Gastroesophageal sphincter (tissue), 4 donors: Measurements from ENCODE around the gene NOD2. TPM values are rescaled to one million over a fixed set of nuclear protein-coding genes. Genes with fewer than 3 reads are reported as not detected.

ENCODE experiments used
- ATAC-seq: fragments of 150-250 bp; one replicate; pipeline ENCODE4 v1.9.1; 2016; ENCODE audit warnings: mild to moderate bottlenecking, moderate library complexity
- H3K27ac ChIP-seq, 4 donors: fragments of 200-600 bp; sonication (generic) in 3 of 4; 1 replicate in 3 of 4; 2 replicates in 1 of 4; pipeline ENCODE4 v1.5.1; 2016 to 2019
- H3K27me3 ChIP-seq: fragments of 200-600 bp; sonication (generic); one replicate; pipeline ENCODE4 v1.5.1; 2019
- H3K36me3 ChIP-seq, 2 donors: fragments of 200-600 bp; sonication (generic); one replicate each; pipeline ENCODE4 v1.5.1; 2019; ENCODE audit warnings: control low read depth in 1 of 2
- H3K4me1 ChIP-seq, 3 donors: fragments of 200-600 bp; sonication (generic); 1 replicate in 2 of 3; 2 replicates in 1 of 3; pipeline ENCODE4 v1.5.1; 2016 to 2019; ENCODE audit warnings: control low read depth in 2 of 3
- H3K4me3 ChIP-seq, 2 donors: fragments of 200-600 bp; sonication (generic); one replicate each; pipeline ENCODE4 v1.5.1; 2019; ENCODE audit warnings: mild to moderate bottlenecking in 1 of 2, moderate library complexity in 1 of 2
- H3K9me3 ChIP-seq, 3 donors: fragments of 200-600 bp; sonication (generic); one replicate each; pipeline ENCODE4 v1.5.1; 2017 to 2019; ENCODE audit warnings: control low read depth in 2 of 3
- CTCF ChIP-seq, 4 experiments: fragments of 200-600 bp in 2 of 4; fragments of 450-650 bp in 2 of 4; sonication (generic) in 1 of 4; IDR thresholded peaks; one replicate each; pipeline ENCODE4 v1.5.1; 2017 to 2019; ENCODE audit warnings: antibody characterized with exemption in 4 of 4, mild to moderate bottlenecking in 2 of 4, moderate library complexity in 2 of 4
- EP300 ChIP-seq: sonication (generic); formaldehyde crosslinking; IDR thresholded peaks from one replicate; pipeline ENCODE4 v1.6.1; 2017; ENCODE audit warnings: antibody characterized with exemption, mild to moderate bottlenecking
- POLR2A ChIP-seq, 2 donors: fragments of 450-650 bp; IDR thresholded peaks; one replicate each; pipeline ENCODE4 v1.6.1; 2017; ENCODE audit warnings: antibody characterized with exemption in 2 of 2, mild to moderate bottlenecking in 2 of 2, moderate library complexity in 1 of 2
- POLR2AphosphoS5 ChIP-seq: sonication (generic); formaldehyde crosslinking; IDR thresholded peaks from one replicate; pipeline ENCODE4 v1.6.1; 2017; ENCODE audit warnings: antibody characterized with exemption
- WGBS, 2 donors: methylation state at CpG; one replicate each; pipeline ENCODE4 v1.1.5; 2018; ENCODE audit warnings: low coverage in 1 of 2; 5-methylcytosine and 5-hydroxymethylcytosine counted together
- total RNA-seq, 4 donors: library from RNA; depleted of rRNA; stranded (reverse); fragments of >200 nt; gene quantifications; one replicate each; pipeline ENCODE4 v1.1.0, GENCODE V29; 2016

Gene NOD2
- total RNA-seq, 4 donors from 2014 or later = 0.82 to 5.9 (median 3.5) TPM

- Histone ChIP-seq H3K36me3 (no peaks in the 10 kb centered on the region), H3K9me3 (no peaks in the 10 kb centered on the region), H3K4me3 (peak overlapping the region in 1 of 2 donors; percentile 52), H3K4me1 (peaks cover 0 to 53% (median 13%) of the 10 kb centered on the region in 3 donors), H3K27ac (peak overlapping the region in 1 of 4 donors; percentile 59), H3K27me3 (no peaks in the 10 kb centered on the region)
- WGBS, 2 donors = 100% methylated on average over 1 of the region's 2 CpGs
- ATAC-seq = no peak
- no peak for TF ChIP-seq CTCF (IDR thresholded peaks at IDR 0.05)
- TF ChIP-seq POLR2AphosphoS5 = no peak
- TF ChIP-seq EP300 = no peak
- no peak for TF ChIP-seq POLR2A (IDR thresholded peaks at IDR 0.05)
Measured at GRCh38 chr16:50694206-50694605, 800 bp downstream of the NOD2 start.

DNA sequence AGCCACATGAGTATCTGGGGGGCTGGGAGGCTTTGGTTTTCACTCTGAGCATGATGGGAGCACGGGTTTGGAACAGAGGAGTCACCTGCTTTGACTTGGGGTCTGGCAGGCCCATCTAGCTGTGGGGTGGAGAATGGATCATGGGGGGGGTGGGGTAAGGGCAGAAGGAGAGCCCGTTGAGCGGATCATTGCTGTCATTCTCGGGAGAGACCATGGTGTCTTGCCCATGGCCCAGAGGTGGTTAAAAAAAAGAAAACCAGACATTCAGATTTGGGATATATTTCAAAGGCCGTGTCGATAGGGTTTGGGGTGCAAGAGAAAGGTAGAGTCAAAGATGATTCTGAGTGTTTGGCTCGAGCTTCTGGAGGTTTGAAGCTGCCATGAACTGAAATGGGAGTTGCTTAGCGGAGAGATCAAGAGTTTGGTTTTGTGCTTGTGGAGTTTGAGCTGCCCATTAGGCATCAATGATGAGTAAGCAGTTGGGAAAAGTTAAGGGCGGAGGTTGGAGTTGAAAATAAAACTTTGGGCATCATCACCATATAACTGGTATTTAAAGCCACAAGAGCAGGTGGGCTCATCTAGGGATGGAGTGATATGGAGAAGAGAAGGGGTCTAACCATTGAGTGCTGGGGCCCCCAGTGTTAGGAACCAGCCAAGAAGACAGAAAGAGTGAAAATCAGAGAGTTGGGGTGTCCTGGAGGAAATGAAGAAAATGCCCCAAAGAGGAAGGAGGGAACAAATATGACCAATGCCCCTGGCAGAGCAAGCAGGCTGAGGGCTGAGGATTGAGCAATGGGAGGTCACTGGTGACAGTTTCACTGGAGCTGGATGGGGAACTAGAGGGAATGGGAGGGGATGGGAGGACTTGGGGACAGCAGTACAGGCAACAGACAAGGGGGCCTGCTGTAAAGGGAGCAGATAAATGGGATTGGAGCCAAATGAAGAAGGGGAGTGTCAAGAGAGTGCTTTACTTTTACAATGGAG is 1.9 kb downstream of the NOD2 start:
- no peaks in the 10 kb centered on the region for H3K36me3 ChIP-seq
- H3K9me3 ChIP-seq = no peaks in the 10 kb centered on the region
- TF ChIP-seq POLR2A (IDR thresholded peaks at IDR 0.05) (no peak), EP300 (no peak), POLR2AphosphoS5 (no peak), CTCF (IDR thresholded peaks at IDR 0.05) (no peak)
- WGBS, 2 donors = 89 to 93% methylated on average over 8 to 9 of the region's 9 CpGs
- peak overlapping the region in 3 of 4 donors; percentile 53 to 71 (median 63) for H3K27ac ChIP-seq
- no peak overlapping the region for H3K4me3 ChIP-seq
- H3K4me1 ChIP-seq = peaks cover 0 to 53% (median 13%) of the 10 kb centered on the region in 3 donors
- H3K27me3 ChIP-seq = no peaks in the 10 kb centered on the region
- ATAC-seq = peak; percentile 24

DNA sequence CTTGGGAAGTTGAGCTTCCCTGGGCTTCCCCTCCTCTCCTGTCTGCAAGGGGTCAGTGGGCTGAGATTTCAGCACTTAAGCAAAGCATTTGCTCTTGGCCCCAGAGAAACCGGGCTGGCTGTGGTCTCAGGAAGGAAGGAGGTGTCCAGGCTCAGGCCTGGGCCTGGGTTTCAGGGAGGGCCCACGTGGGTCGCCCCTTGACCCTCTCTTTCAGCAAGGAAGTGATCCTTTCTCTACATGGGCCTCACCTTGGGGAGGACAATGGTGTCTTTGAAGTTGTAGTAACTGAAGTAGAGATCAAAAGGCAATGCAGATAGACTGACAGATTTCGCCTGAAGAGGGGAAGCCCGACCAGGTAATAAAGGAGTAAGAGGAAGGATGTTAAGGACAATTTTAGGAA is 2.7 kb downstream of the NOD2 start:
- H3K4me3 ChIP-seq = no peak overlapping the region
- no peaks in the 10 kb centered on the region for H3K9me3 ChIP-seq
- ATAC-seq = no peak
- H3K36me3 ChIP-seq = no peaks in the 10 kb centered on the region
- no peaks in the 10 kb centered on the region for H3K27me3 ChIP-seq
- no peak for TF ChIP-seq POLR2A (IDR thresholded peaks at IDR 0.05)
- 50 to 60% methylated on average over 1 to 2 of the region's 5 CpGs for WGBS, 2 donors
- H3K27ac ChIP-seq = peak overlapping the region in 3 of 4 donors; percentile 53 to 71 (median 63)
- peaks cover 0 to 53% (median 13%) of the 10 kb centered on the region in 3 donors for H3K4me1 ChIP-seq

- peak; percentile 69 for ATAC-seq
- H3K4me1 ChIP-seq = peaks cover 0 to 53% (median 13%) of the 10 kb centered on the region in 3 donors
- no peak for TF ChIP-seq POLR2AphosphoS5
- no peak for TF ChIP-seq EP300
- no peak for TF ChIP-seq CTCF (IDR thresholded peaks at IDR 0.05)
- no peak for TF ChIP-seq POLR2A (IDR thresholded peaks at IDR 0.05)
- WGBS, 2 donors = 28% methylated on average over 5 of the region's 15 CpGs; no CpG with 5 or more reads in 1 of the 2 donors
- H3K9me3 ChIP-seq = no peaks in the 10 kb centered on the region
- H3K27me3 ChIP-seq = no peaks in the 10 kb centered on the region
- H3K27ac ChIP-seq = peak overlapping the region in 3 of 4 donors; percentile 53 to 71 (median 63)
- no peaks in the 10 kb centered on the region for H3K36me3 ChIP-seq
- no peak overlapping the region for H3K4me3 ChIP-seq
Measured at GRCh38 chr16:50696575-50697420, 3.4 kb downstream of the NOD2 start.

DNA sequence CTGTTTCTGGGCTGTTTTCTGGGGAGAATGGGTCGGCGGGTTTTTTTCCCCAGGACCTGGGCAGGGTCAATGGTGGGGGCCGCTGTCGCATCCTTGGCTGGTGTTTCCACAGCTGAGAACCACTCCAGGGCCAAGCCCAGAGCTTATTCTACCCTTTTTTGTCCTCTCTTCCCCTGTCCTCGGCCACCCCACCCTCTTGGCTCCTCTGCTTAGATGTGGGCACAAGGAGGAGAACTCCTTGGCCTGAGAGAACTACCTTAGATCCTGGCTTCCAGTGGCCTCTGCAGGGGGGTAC is 4.0 kb downstream of the NOD2 start:
- no peak for TF ChIP-seq POLR2A (IDR thresholded peaks at IDR 0.05)
- no peak for TF ChIP-seq POLR2AphosphoS5
- no peak for TF ChIP-seq CTCF (IDR thresholded peaks at IDR 0.05)
- TF ChIP-seq EP300 = no peak
- Histone ChIP-seq H3K9me3 (no peaks in the 10 kb centered on the region), H3K4me1 (peaks cover 0 to 53% (median 13%) of the 10 kb centered on the region in 3 donors), H3K4me3 (peak overlapping the region in 1 of 2 donors; percentile 45), H3K36me3 (no peaks in the 10 kb centered on the region), H3K27ac (peak overlapping the region in 3 of 4 donors; percentile 53 to 71 (median 63)), H3K27me3 (no peaks in the 10 kb centered on the region)
- ATAC-seq = no peak
- 80 to 83% methylated on average over 1 of the region's 5 CpGs for WGBS, 2 donors
